GM12878 (cell line): ENCODE data around the gene SETBP1.

Experiments used
- CBX3 ChIP-seq: fragments of 200-600 bp; sonication (generic); IDR thresholded peaks from 2 replicates; pipeline ENCODE4 v1.6.1; 2016; ENCODE audit warnings: low read depth, borderline replicate concordance
- CHD2 ChIP-seq: IDR thresholded peaks from 2 replicates; pipeline ENCODE4 v1.6.1; 2011; ENCODE audit warnings: low read depth, low read length, improper control_type of control experiment, borderline replicate concordance
- CREB1 ChIP-seq: IDR thresholded peaks from 2 replicates; pipeline ENCODE4 v1.6.1; 2012; ENCODE audit warnings: low read depth, mild to moderate bottlenecking, inconsistent platforms
- GABPA ChIP-seq: IDR thresholded peaks from 2 replicates; pipeline ENCODE4 v1.6.1; 2014; ENCODE audit warnings: antibody characterized with exemption, low read depth, mild to moderate bottlenecking, inconsistent platforms
- NR2C1 ChIP-seq: fragments of 450-650 bp; IDR thresholded peaks from 2 replicates; pipeline ENCODE4 v1.6.1; 2017; ENCODE audit warnings: antibody characterized with exemption, mild to moderate bottlenecking, moderate library complexity
- PAX8 ChIP-seq: fragments of 450-650 bp; IDR thresholded peaks from 2 replicates; pipeline ENCODE4 v1.6.1; 2017; ENCODE audit warnings: mild to moderate bottlenecking, moderate library complexity
- POU2F2 ChIP-seq: IDR thresholded peaks from 3 replicates; pipeline ENCODE4 v1.6.1; 2011; ENCODE audit warnings: low read depth, mild to moderate bottlenecking, low read length, borderline replicate concordance
- TARDBP ChIP-seq: IDR thresholded peaks from 2 replicates; pipeline ENCODE4 v1.6.1; 2016; ENCODE audit warnings: borderline replicate concordance
- YY1 ChIP-seq: IDR thresholded peaks from 2 replicates; pipeline ENCODE4 v1.6.1; 2011; ENCODE audit warnings: low read depth, mild to moderate bottlenecking, low read length
- TF ChIP-seq, protein P1 (sequence below), 3 experiments: IDR thresholded peaks in 2 of 3; conservative IDR thresholded peaks in 1 of 3; 2 replicates each; pipeline ENCODE4 v1.5.1; 2011; ENCODE audit warnings: low read depth in 3 of 3, low read length in 3 of 3, mild to moderate bottlenecking in 3 of 3, control low read depth in 2 of 3, moderate library complexity in 2 of 3, inconsistent platforms in 1 of 3, mixed read lengths in 1 of 3; ENCODE audit not compliant: control insufficient read depth in 2 of 3, insufficient read depth in 1 of 3; ENCODE audit errors: extremely low read depth in 1 of 3
- TF ChIP-seq, protein P2 (sequence below): IDR thresholded peaks from 2 replicates; pipeline ENCODE4 v1.6.1; 2012; ENCODE audit warnings: low read depth, low read length, improper control_type of control experiment
- TF ChIP-seq, protein P3 (sequence below): IDR thresholded peaks from 2 replicates; pipeline ENCODE4 v1.6.1; 2012; ENCODE audit warnings: low read depth, low read length, improper control_type of control experiment
- TF ChIP-seq, protein P4 (sequence below): IDR thresholded peaks from 2 replicates; pipeline ENCODE4 v1.6.1; 2011; ENCODE audit warnings: low read depth, mild to moderate bottlenecking, low read length, moderate library complexity, borderline replicate concordance; ENCODE audit errors: extremely low read depth
- TF ChIP-seq, protein P5 (sequence below): fragments of 450-650 bp; IDR thresholded peaks from 2 replicates; pipeline ENCODE4 v1.6.1; 2014; ENCODE audit warnings: mild to moderate bottlenecking

DNA sequence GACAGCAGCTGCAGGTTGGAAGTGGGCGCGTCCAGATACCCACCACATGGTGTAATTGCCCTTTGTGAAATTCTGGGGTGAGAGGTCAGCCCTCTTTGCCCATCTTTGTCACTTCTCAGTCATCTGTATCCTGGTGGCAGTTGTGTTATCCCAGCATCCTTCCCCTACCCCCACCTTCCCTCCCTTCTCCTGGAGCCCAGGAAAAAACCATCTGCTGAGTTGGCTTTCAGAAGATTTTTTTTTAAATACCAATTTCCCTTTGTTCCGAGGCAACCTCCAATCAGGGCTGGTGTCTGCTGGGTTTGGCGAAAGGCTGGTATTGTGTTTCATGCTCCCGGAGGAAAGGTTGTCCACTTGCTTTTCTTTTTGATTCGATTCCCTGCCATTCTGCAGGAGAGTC lies 35.2 kb downstream of the SETBP1 start:
- TF ChIP-seq, protein P1, sequence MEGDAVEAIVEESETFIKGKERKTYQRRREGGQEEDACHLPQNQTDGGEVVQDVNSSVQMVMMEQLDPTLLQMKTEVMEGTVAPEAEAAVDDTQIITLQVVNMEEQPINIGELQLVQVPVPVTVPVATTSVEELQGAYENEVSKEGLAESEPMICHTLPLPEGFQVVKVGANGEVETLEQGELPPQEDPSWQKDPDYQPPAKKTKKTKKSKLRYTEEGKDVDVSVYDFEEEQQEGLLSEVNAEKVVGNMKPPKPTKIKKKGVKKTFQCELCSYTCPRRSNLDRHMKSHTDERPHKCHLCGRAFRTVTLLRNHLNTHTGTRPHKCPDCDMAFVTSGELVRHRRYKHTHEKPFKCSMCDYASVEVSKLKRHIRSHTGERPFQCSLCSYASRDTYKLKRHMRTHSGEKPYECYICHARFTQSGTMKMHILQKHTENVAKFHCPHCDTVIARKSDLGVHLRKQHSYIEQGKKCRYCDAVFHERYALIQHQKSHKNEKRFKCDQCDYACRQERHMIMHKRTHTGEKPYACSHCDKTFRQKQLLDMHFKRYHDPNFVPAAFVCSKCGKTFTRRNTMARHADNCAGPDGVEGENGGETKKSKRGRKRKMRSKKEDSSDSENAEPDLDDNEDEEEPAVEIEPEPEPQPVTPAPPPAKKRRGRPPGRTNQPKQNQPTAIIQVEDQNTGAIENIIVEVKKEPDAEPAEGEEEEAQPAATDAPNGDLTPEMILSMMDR (IDR thresholded peaks at IDR 0.05 in 2 of 3, conservative IDR thresholded peaks at IDR 0.05 in 1 of 3; ENCODE audit: control insufficient read depth in 2 of 3, extremely low read depth in 1 of 3, insufficient read depth in 1 of 3, low read depth in 3 of 3, low read length in 3 of 3) = no peak
- no peak for TF ChIP-seq CBX3
- no peak for TF ChIP-seq TARDBP
- TF ChIP-seq NR2C1 = no peak
- TF ChIP-seq YY1 = no peak
- no peak for TF ChIP-seq CHD2
- TF ChIP-seq, protein P2, sequence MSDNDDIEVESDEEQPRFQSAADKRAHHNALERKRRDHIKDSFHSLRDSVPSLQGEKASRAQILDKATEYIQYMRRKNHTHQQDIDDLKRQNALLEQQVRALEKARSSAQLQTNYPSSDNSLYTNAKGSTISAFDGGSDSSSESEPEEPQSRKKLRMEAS = no peak
- TF ChIP-seq, protein P3, sequence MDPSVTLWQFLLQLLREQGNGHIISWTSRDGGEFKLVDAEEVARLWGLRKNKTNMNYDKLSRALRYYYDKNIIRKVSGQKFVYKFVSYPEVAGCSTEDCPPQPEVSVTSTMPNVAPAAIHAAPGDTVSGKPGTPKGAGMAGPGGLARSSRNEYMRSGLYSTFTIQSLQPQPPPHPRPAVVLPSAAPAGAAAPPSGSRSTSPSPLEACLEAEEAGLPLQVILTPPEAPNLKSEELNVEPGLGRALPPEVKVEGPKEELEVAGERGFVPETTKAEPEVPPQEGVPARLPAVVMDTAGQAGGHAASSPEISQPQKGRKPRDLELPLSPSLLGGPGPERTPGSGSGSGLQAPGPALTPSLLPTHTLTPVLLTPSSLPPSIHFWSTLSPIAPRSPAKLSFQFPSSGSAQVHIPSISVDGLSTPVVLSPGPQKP = no peak
- TF ChIP-seq, protein P4, sequence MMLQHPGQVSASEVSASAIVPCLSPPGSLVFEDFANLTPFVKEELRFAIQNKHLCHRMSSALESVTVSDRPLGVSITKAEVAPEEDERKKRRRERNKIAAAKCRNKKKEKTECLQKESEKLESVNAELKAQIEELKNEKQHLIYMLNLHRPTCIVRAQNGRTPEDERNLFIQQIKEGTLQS = no peak
- no peak for TF ChIP-seq CREB1
- TF ChIP-seq, protein P5, sequence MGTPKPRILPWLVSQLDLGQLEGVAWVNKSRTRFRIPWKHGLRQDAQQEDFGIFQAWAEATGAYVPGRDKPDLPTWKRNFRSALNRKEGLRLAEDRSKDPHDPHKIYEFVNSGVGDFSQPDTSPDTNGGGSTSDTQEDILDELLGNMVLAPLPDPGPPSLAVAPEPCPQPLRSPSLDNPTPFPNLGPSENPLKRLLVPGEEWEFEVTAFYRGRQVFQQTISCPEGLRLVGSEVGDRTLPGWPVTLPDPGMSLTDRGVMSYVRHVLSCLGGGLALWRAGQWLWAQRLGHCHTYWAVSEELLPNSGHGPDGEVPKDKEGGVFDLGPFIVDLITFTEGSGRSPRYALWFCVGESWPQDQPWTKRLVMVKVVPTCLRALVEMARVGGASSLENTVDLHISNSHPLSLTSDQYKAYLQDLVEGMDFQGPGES = no peak
- no peak for TF ChIP-seq POU2F2
- TF ChIP-seq GABPA = no peak
- TF ChIP-seq PAX8 = no peak
